CD8-positive, alpha-beta memory T cell (primary cell): ENCODE measurements around the gene OR1B1. TPM values are rescaled to one million over a fixed set of nuclear protein-coding genes. Genes with fewer than 3 reads are reported as not detected.

Experiments
- polyA plus RNA-seq: library from polyadenylated mRNA; unstranded; fragments of 300-500 nt; fragmentation: Illumina TruSeq; gene quantifications from one replicate; pipeline ENCODE4 v1.2.3, GENCODE V29; 2021
- total RNA-seq, 2 experiments: library from RNA; stranded (reverse); gene quantifications; one replicate each; pipeline ENCODE4 v1.2.3, GENCODE V29; 2021

The OR1B1 gene
- total and polyA plus RNA-seq, 3 experiments from 2014 or later = not detected

Other genes starting within 250 kb of the OR1B1 start
- not detected for gene OR1J1, start 179.7 kb downstream of the OR1B1 start, total RNA-seq
- gene OR1J1, start 179.7 kb downstream of the OR1B1 start, polyA plus RNA-seq = not detected
- gene OR1J2, start 146.8 kb downstream of the OR1B1 start, total RNA-seq = not detected
- not detected for gene OR1J2, start 146.8 kb downstream of the OR1B1 start, polyA plus RNA-seq
- gene OR1J4, start 138.5 kb downstream of the OR1B1 start, total RNA-seq = not detected
- not detected for gene OR1J4, start 138.5 kb downstream of the OR1B1 start, polyA plus RNA-seq
- gene OR1N1, start 130.3 kb downstream of the OR1B1 start, total RNA-seq = not detected
- gene OR1N1, start 130.3 kb downstream of the OR1B1 start, polyA plus RNA-seq = not detected
- not detected for gene OR1N2, start 104.5 kb downstream of the OR1B1 start, total RNA-seq
- gene OR1N2, start 104.5 kb downstream of the OR1B1 start, polyA plus RNA-seq = not detected
- not detected for gene OR1L8, start 74.2 kb downstream of the OR1B1 start, total RNA-seq
- not detected for gene OR1L8, start 74.2 kb downstream of the OR1B1 start, polyA plus RNA-seq
- gene OR1Q1, start 42.9 kb downstream of the OR1B1 start, total RNA-seq = not detected
- not detected for gene OR1Q1, start 42.9 kb downstream of the OR1B1 start, polyA plus RNA-seq
- gene OR1L1, start 4.1 kb upstream of the OR1B1 start, total RNA-seq = not detected
- gene OR1L1, start 4.1 kb upstream of the OR1B1 start, polyA plus RNA-seq = not detected
- not detected for gene OR1L3, start 17.5 kb upstream of the OR1B1 start, total RNA-seq
- gene OR1L3, start 17.5 kb upstream of the OR1B1 start, polyA plus RNA-seq = not detected
- not detected for gene OR1L4, start 66.4 kb upstream of the OR1B1 start, total RNA-seq
- not detected for gene OR1L4, start 66.4 kb upstream of the OR1B1 start, polyA plus RNA-seq
- not detected for gene OR1L6, start 84.7 kb upstream of the OR1B1 start, total RNA-seq
- not detected for gene OR1L6, start 84.7 kb upstream of the OR1B1 start, polyA plus RNA-seq
- gene OR5C1, start 131.3 kb upstream of the OR1B1 start, total RNA-seq = not detected
- gene OR5C1, start 131.3 kb upstream of the OR1B1 start, polyA plus RNA-seq = not detected
- gene OR1K1, start 142.5 kb upstream of the OR1B1 start, total RNA-seq = not detected
- not detected for gene OR1K1, start 142.5 kb upstream of the OR1B1 start, polyA plus RNA-seq
- 10 to 100 TPM; 18.2 to 18.7 TPM for gene PDCL, start 171.0 kb upstream of the OR1B1 start, total RNA-seq
- gene PDCL, start 171.0 kb upstream of the OR1B1 start, polyA plus RNA-seq = 9.8 TPM
- gene RC3H2, start 247.7 kb upstream of the OR1B1 start, total RNA-seq = 10 to 100 TPM; 32.1 to 34.4 TPM
- gene RC3H2, start 247.7 kb upstream of the OR1B1 start, polyA plus RNA-seq = 34.0 TPM